Measurements from ENCODE around the gene PIGQ. TPM values are rescaled to one million over a fixed set of nuclear protein-coding genes. Genes with fewer than 3 reads are reported as not detected.

Gene PIGQ
- total RNA-seq, 1 donor from 2014 or later, result 34.1 TPM

GRCh38 chr16:526181-527014 is 43.4 kb upstream of the PIGQ start:
- DNase-seq (ENCODE audit: low spot score), result no peak
- Mint-ChIP-seq H3K27ac (ENCODE audit: unreplicated experiment) (peak overlapping the region; percentile 99), H3K4me1 (ENCODE audit: low read depth) (peaks cover 45% of the 10 kb centered on the region), H3K4me3 (ENCODE audit: unreplicated experiment) (peak overlapping the region; percentile 89), H3K9me3 (ENCODE audit: low read depth) (no peaks in the 10 kb centered on the region), H3K36me3 (ENCODE audit: low read depth) (peaks cover 2% of the 10 kb centered on the region), H3K27me3 (ENCODE audit: low read depth) (no peaks in the 10 kb centered on the region)
- no peak for TF ChIP-seq CTCF (IDR thresholded peaks at IDR 0.05)

GRCh38 chr16:527015-527903 is 42.5 kb upstream of the PIGQ start, which contains the start of gene CAPN15:
Gene CAPN15 (plus strand): TSS chr16:527712. CDS start chr16:546839, 19,127 bp downstream.
- peak; percentile 64 for TF ChIP-seq CTCF (IDR thresholded peaks at IDR 0.05)
- Mint-ChIP-seq H3K36me3 (ENCODE audit: low read depth) (peaks cover 2% of the 10 kb centered on the region), H3K27me3 (ENCODE audit: low read depth) (no peaks in the 10 kb centered on the region), H3K4me3 (ENCODE audit: unreplicated experiment) (peak within 1 kb of the TSS; percentile 89), H3K9me3 (ENCODE audit: low read depth) (no peaks in the 10 kb centered on the region), H3K4me1 (ENCODE audit: low read depth) (peaks cover 45% of the 10 kb centered on the region), H3K27ac (ENCODE audit: unreplicated experiment) (peak within 1 kb of the TSS; percentile 99)
- no peak for DNase-seq (ENCODE audit: low spot score)

GRCh38 chr16:528111-529011 is 41.4 kb upstream of the PIGQ start:
- Mint-ChIP-seq H3K9me3 (ENCODE audit: low read depth) (no peaks in the 10 kb centered on the region), H3K4me3 (ENCODE audit: unreplicated experiment) (peak overlapping the region; percentile 86), H3K4me1 (ENCODE audit: low read depth) (peaks cover 45% of the 10 kb centered on the region), H3K27me3 (ENCODE audit: low read depth) (no peaks in the 10 kb centered on the region), H3K36me3 (ENCODE audit: low read depth) (peaks cover 2% of the 10 kb centered on the region), H3K27ac (ENCODE audit: unreplicated experiment) (peak overlapping the region; percentile 87)
- TF ChIP-seq CTCF (IDR thresholded peaks at IDR 0.05), result no peak
- no peak for DNase-seq (ENCODE audit: low spot score)

GRCh38 chr16:529012-529575 is 40.7 kb upstream of the PIGQ start:
- Mint-ChIP-seq H3K27me3 (ENCODE audit: low read depth) (no peaks in the 10 kb centered on the region), H3K4me1 (ENCODE audit: low read depth) (peaks cover 43% of the 10 kb centered on the region), H3K4me3 (ENCODE audit: unreplicated experiment) (peak overlapping the region; percentile 86), H3K9me3 (ENCODE audit: low read depth) (no peaks in the 10 kb centered on the region), H3K36me3 (ENCODE audit: low read depth) (peaks cover 2% of the 10 kb centered on the region), H3K27ac (ENCODE audit: unreplicated experiment) (peak overlapping the region; percentile 87)
- no peak for DNase-seq (ENCODE audit: low spot score)
- no peak for TF ChIP-seq CTCF (IDR thresholded peaks at IDR 0.05)
